GM06990 (cell line): ENCODE results near the gene HYAL1.

Experiments used
- DNase-seq: peaks from one replicate; pipeline ENCODE4 v3.0.0-alpha.2; 2011; ENCODE audit not compliant: insufficient read length; ENCODE audit errors: extremely low read depth
- H3K27me3 ChIP-seq: replicated peaks from 2 replicates; pipeline ENCODE4 v1.6.0; 2011; ENCODE audit warnings: low read length; ENCODE audit not compliant: control insufficient read depth, insufficient read depth
- H3K36me3 ChIP-seq: 2 replicates; pipeline ENCODE4 v1.5.1; 2011; ENCODE audit warnings: low read length; ENCODE audit not compliant: control insufficient read depth, insufficient read depth
- H3K4me3 ChIP-seq: replicated peaks from 2 replicates; pipeline ENCODE4 v1.5.1; 2011; ENCODE audit warnings: low read depth, mild to moderate bottlenecking, control low read depth, low read length
- CTCF ChIP-seq: IDR thresholded peaks from 2 replicates; pipeline ENCODE4 v1.5.1; 2011; ENCODE audit warnings: low read length, control low read depth, mild to moderate bottlenecking, inconsistent platforms; ENCODE audit not compliant: insufficient read depth, poor library complexity, severe bottlenecking

Gene HYAL1

GRCh38 chr3:50268276-50268675 lies 35.1 kb downstream of the HYAL1 start:
- Histone ChIP-seq H3K36me3 (no peaks in the 10 kb centered on the region), H3K4me3 (no peak overlapping the region), H3K27me3 (no peaks in the 10 kb centered on the region)
- DNase-seq = no peak
- TF ChIP-seq CTCF = no peak

GRCh38 chr3:50267280-50267913 lies 36.0 kb downstream of the HYAL1 start:
- TF ChIP-seq CTCF = no peak
- no peaks in the 10 kb centered on the region for H3K36me3 ChIP-seq
- DNase-seq = no peak
- no peaks in the 10 kb centered on the region for H3K27me3 ChIP-seq
- no peak overlapping the region for H3K4me3 ChIP-seq

GRCh38 chr3:50266836-50267235 lies 36.5 kb downstream of the HYAL1 start:
- no peak for DNase-seq
- Histone ChIP-seq H3K36me3 (no peaks in the 10 kb centered on the region), H3K4me3 (no peak overlapping the region), H3K27me3 (no peaks in the 10 kb centered on the region)
- TF ChIP-seq CTCF = no peak

DNA sequence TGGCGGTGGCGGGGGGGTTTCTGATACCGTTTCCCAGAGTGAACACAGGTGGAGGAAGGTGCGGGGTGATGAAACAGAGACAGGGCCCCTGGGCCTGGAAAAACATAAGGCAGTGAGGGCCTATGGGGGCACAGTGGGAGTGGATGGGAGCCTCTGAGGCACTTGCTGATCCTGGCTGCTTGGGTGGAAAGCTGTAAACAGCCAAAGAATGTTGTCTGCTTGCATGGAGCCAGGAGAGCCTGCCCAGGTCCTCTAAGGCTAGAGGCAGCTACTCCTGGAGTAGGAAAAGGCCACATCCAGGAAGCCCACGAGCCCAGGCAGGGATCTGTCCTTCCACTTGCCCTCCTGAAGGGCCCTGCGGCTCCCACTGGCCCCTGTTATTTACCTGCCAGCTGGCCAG lies 37.4 kb downstream of the HYAL1 start:
- no peak for DNase-seq
- no peak for TF ChIP-seq CTCF
- H3K36me3 ChIP-seq = no peaks in the 10 kb centered on the region
- H3K27me3 ChIP-seq = no peaks in the 10 kb centered on the region
- H3K4me3 ChIP-seq = no peak overlapping the region

GRCh38 chr3:50265571-50265970 lies 37.8 kb downstream of the HYAL1 start:
- Histone ChIP-seq H3K4me3 (no peak overlapping the region), H3K27me3 (no peaks in the 10 kb centered on the region), H3K36me3 (no peaks in the 10 kb centered on the region; the same call in 1 of the 2 replicates)
- no peak for TF ChIP-seq CTCF
- no peak for DNase-seq

GRCh38 chr3:50264964-50265485 lies 38.3 kb downstream of the HYAL1 start:
- no peak for DNase-seq
- H3K4me3 ChIP-seq = no peak overlapping the region
- H3K36me3 ChIP-seq = no peaks in the 10 kb centered on the region; the same call in 1 of the 2 replicates
- no peak for TF ChIP-seq CTCF
- no peaks in the 10 kb centered on the region for H3K27me3 ChIP-seq
